Suprapubic skin (tissue), 4 donors: ENCODE measurements around the gene FOLR1.

Experiments
- CTCF ChIP-seq, 2 donors: fragments of 200-600 bp in 1 of 2; fragments of 450-650 bp in 1 of 2; sonication (generic) in 1 of 2; IDR thresholded peaks; one replicate each; pipeline ENCODE4 v1.5.1; 2016 to 2019; ENCODE audit warnings: antibody characterized with exemption in 2 of 2, mild to moderate bottlenecking in 1 of 2, moderate library complexity in 1 of 2
- POLR2A ChIP-seq, 2 donors: fragments of 450-650 bp; IDR thresholded peaks; one replicate each; pipeline ENCODE4 v1.6.1; 2017; ENCODE audit warnings: antibody characterized with exemption in 2 of 2, mild to moderate bottlenecking in 2 of 2, moderate library complexity in 2 of 2
- POLR2AphosphoS5 ChIP-seq, 3 donors: sonication (generic); formaldehyde crosslinking; IDR thresholded peaks; one replicate each; pipeline ENCODE4 v1.6.1; 2017; ENCODE audit warnings: antibody characterized with exemption in 3 of 3

DNA sequence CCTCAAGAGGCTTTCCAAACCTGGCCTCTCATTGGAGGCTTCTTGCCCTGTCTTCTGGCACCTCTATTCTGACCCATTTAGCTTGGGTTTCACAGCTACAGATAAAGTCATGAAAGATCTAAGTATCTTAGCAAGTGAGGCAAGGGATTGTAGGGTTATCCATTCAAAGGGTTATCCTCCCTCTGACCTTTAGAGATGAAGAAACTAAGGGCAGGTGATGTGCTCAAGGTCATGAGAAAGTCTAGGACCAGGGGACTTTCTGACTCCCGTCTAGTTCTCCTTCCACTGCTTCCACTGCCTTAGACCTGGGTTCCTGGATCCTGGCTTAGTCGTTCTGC is 44.8 kb downstream of the FOLR1 start:
- TF ChIP-seq POLR2A (IDR thresholded peaks at IDR 0.05) (no peak), POLR2AphosphoS5 (IDR thresholded peaks at IDR 0.05) (no peak), CTCF (IDR thresholded peaks at IDR 0.05) (no peak)
